Brain microvascular endothelial cell (primary cell): ENCODE data around the gene COX20.

Experiments used
- DNase-seq: peaks from one replicate; pipeline ENCODE4 v3.0.0-alpha.2; 2020
- H3K27ac ChIP-seq: fragments of 250-450 bp; sonication (Bioruptor Pico); 2 replicates; pipeline ENCODE4 v1.5.1; 2020; ENCODE audit warnings: mild to moderate bottlenecking, moderate library complexity
- H3K27me3 ChIP-seq: fragments of 250-450 bp; sonication (Bioruptor Pico); replicated peaks from 2 replicates; pipeline ENCODE4 v1.5.1; 2020; ENCODE audit warnings: mild to moderate bottlenecking
- H3K36me3 ChIP-seq: fragments of 250-450 bp; sonication (Bioruptor Pico); replicated peaks from 2 replicates; pipeline ENCODE4 v1.5.1; 2020; ENCODE audit warnings: mild to moderate bottlenecking
- H3K4me3 ChIP-seq: 2 replicates; pipeline ENCODE4 v1.5.1; 2011; ENCODE audit warnings: low read depth, mild to moderate bottlenecking, control low read depth, low read length, moderate library complexity
- in situ Hi-C: cut with HindIII; loops from 2 replicates; pipeline ENCODE4 v1.10.0; 2017; ENCODE audit warnings: low sequenced_read_pairs, low pct_ligation_motif_present
- TF ChIP-seq, protein P1 (sequence below): IDR thresholded peaks from 2 replicates; pipeline ENCODE4 v1.5.1; 2011; ENCODE audit warnings: low read depth, mild to moderate bottlenecking, moderate library complexity, low read length, control low read depth, inconsistent platforms; ENCODE audit errors: missing control alignments

COX20 gene

DNA sequence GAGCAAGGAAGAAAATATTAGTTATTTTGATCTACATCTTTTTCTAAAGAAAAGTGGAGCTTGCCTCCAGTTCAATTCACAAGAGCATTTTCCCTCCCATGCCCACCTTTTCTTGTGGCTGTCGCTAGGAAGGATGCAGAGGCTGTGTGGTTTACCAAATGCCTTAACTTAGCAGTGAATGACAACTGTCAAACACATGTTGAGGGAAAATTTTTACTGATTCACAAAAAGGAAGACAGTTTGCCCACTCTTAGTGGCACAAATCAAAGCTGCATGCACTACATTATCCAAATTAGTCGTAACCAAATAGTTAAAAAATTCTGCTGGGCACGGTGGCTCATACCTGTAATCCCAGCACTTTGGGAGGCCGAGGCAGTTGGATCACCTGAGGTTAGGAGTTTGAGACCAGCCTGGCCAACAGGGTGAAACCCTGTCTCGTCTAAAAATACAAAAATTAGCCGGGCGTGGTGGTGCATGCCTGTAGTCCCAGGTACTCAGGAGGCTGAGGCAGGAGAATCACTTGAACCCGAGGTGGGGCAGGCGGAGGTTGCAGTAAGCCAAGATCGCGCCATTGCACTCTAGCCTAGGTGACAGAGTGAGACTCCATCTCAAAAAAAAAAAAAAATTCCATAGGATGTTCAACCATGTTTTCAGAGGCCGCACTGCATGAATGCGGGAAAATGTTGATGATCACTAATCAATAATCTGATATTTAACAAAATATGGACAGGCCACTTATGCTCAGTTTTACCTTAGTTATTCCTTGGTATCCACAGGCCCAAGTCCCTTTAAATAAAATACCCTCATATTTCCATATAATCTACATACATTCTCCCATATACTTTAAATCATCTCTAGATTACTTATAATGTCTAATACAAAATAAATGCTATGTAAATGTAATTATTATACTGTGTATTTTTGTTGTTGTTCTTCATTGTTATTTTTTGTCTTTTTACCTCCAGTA is 9.0 kb downstream of the COX20 start:
- in situ Hi-C loops: no loop called here
- Histone ChIP-seq H3K27me3 (no peaks in the 10 kb centered on the region), H3K4me3 (no peak overlapping the region), H3K27ac (no peak overlapping the region), H3K36me3 (peaks cover 56% of the 10 kb centered on the region)
- TF ChIP-seq, protein P1, sequence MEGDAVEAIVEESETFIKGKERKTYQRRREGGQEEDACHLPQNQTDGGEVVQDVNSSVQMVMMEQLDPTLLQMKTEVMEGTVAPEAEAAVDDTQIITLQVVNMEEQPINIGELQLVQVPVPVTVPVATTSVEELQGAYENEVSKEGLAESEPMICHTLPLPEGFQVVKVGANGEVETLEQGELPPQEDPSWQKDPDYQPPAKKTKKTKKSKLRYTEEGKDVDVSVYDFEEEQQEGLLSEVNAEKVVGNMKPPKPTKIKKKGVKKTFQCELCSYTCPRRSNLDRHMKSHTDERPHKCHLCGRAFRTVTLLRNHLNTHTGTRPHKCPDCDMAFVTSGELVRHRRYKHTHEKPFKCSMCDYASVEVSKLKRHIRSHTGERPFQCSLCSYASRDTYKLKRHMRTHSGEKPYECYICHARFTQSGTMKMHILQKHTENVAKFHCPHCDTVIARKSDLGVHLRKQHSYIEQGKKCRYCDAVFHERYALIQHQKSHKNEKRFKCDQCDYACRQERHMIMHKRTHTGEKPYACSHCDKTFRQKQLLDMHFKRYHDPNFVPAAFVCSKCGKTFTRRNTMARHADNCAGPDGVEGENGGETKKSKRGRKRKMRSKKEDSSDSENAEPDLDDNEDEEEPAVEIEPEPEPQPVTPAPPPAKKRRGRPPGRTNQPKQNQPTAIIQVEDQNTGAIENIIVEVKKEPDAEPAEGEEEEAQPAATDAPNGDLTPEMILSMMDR: no peak
- DNase-seq: no peak

GRCh38 chr1:244846653-244847052 is 11.2 kb downstream of the COX20 start:
- Histone ChIP-seq H3K27ac (no peak overlapping the region), H3K27me3 (no peaks in the 10 kb centered on the region), H3K4me3 (no peak overlapping the region), H3K36me3 (peaks cover 62% of the 10 kb centered on the region)
- TF ChIP-seq, protein P1: no peak
- DNase-seq: no peak
- in situ Hi-C loops: no loop called here

GRCh38 chr1:244849189-244849866 is 13.9 kb downstream of the COX20 start:
- TF ChIP-seq, protein P1: no peak
- in situ Hi-C loops: no loop called here
- Histone ChIP-seq H3K4me3 (no peak overlapping the region), H3K27ac (no peak overlapping the region), H3K27me3 (no peaks in the 10 kb centered on the region), H3K36me3 (peaks cover 68% of the 10 kb centered on the region)
- no peak for DNase-seq

DNA sequence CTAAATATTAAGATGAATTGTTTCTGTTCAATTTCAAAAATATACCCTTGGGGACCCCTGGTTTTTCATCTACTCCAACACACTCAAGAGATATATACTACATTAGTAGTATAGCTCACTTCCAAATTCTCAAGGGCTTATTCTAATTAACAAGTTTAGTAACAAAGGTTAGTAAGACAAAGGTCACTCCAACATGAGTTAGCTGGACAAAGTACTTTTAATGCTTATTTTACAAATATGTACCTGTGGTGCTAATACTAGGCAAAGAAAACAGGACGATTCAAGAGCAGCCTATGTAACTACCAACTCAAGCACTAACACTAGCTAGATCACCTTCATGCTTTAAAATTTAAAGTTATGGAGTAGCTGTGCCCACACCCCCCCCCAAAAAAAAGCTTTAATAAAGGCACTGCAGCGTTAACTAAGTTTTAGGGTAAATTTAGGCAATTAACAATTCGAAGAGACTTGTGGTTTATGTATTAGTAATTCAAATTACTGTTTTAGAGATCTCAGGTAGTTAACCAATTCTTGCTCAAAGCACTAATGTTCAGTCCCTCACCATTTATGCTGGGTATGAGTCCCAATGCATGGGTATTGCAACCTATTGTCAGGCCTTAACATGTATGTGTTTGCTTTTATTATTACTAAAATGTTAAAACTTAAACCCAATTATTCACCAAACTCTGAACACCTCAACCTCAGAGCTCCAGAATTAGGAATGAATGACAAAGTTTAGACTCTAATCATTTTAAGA is 14.8 kb downstream of the COX20 start:
- no peak overlapping the region for H3K27ac ChIP-seq
- in situ Hi-C loops: no loop called here
- peaks cover 66% of the 10 kb centered on the region for H3K36me3 ChIP-seq
- H3K27me3 ChIP-seq: no peaks in the 10 kb centered on the region
- H3K4me3 ChIP-seq: no peak overlapping the region
- DNase-seq: no peak
- TF ChIP-seq, protein P1: no peak

DNA sequence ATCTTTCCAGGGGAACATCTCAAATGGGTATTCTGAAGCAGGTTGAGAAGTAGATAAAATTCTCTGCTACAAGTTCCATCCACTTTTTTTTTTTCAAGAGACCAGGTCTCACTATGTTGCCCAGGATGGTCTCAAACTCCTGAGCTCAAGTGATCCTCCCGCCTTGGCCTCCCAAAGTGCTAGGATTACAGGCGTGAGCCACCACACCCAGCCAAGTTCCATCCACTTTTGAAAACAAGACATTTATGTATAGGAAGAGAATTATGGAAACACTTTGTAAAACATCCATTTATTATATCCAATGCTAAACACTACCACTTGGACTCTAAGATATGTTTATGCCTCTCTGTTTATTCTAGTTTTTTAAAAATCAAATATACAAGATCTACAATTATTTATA is 15.4 kb downstream of the COX20 start:
- Histone ChIP-seq H3K27me3 (no peaks in the 10 kb centered on the region), H3K27ac (no peak overlapping the region), H3K36me3 (peaks cover 66% of the 10 kb centered on the region), H3K4me3 (no peak overlapping the region)
- DNase-seq: no peak
- in situ Hi-C loops: no loop called here
- TF ChIP-seq, protein P1: no peak
